HCT116 (cell line): Measurements from ENCODE around the gene DCP1B.

Source experiments
- CTCF ChIP-seq, 3 experiments: fragments of 200-600 bp in 1 of 3; sonication (generic) in 1 of 3; IDR thresholded peaks in 2 of 3; conservative IDR thresholded peaks in 1 of 3; 2 replicates each; pipeline ENCODE4 v1.5.1; 2012 to 2017; ENCODE audit warnings: low read depth in 2 of 3, low read length in 2 of 3, antibody characterized with exemption in 1 of 3, borderline replicate concordance in 1 of 3, control low read depth in 1 of 3, mild to moderate bottlenecking in 1 of 3, mixed read lengths in 1 of 3, mixed run types in 1 of 3, moderate library complexity in 1 of 3; ENCODE audit not compliant: insufficient read depth in 1 of 3
- POLR2A ChIP-seq: IDR thresholded peaks from 2 replicates; pipeline ENCODE4 v1.7.0; 2011; ENCODE audit warnings: borderline replicate concordance; ENCODE audit not compliant: insufficient read depth, insufficient read length; ENCODE audit errors: extremely low read depth

- no peak for TF ChIP-seq CTCF (IDR thresholded peaks at IDR 0.05 in 2 of 3, conservative IDR thresholded peaks at IDR 0.05 in 1 of 3; ENCODE audit: borderline replicate concordance in 1 of 3, insufficient read depth in 1 of 3, low read depth in 2 of 3, low read length in 2 of 3)
- TF ChIP-seq POLR2A: no peak
These were observed 96.3 kb downstream of the DCP1B start for GRCh38 chr12:1907652-1908611.
